HepG2 (cell line): ENCODE data around the gene GRHL1. TPM values are rescaled to one million over a fixed set of nuclear protein-coding genes. Genes with fewer than 3 reads are reported as not detected.
A peak's percentile ranks its signal among the peaks of the same experiment; 100 is the strongest.

ENCODE experiments used
- HOMEZ ChIP-seq: IDR thresholded peaks from 2 replicates; pipeline ENCODE4 v1.6.1; 2016; ENCODE audit warnings: low read depth
- KLF13 ChIP-seq: sonication (generic); formaldehyde crosslinking; IDR thresholded peaks from 2 replicates; pipeline ENCODE4 v1.4.0; 2020; ENCODE audit warnings: mild to moderate bottlenecking, missing genetic modification reagents
- MATR3 ChIP-seq: sonication (generic); formaldehyde crosslinking; IDR thresholded peaks from 2 replicates; pipeline ENCODE4 v1.4.0; 2020; ENCODE audit warnings: missing genetic modification reagents
- NFKB2 ChIP-seq: sonication (generic); formaldehyde crosslinking; IDR thresholded peaks from 2 replicates; pipeline ENCODE4 v1.4.0; 2020; ENCODE audit warnings: missing genetic modification reagents, borderline replicate concordance
- PRDM10 ChIP-seq: sonication (generic); formaldehyde crosslinking; IDR thresholded peaks from 2 replicates; pipeline ENCODE4 v1.4.0; 2020; ENCODE audit warnings: low read depth, missing genetic modification reagents
- RBM22 ChIP-seq: fragments of 200-400 bp; formaldehyde crosslinking; optimal IDR thresholded peaks from 2 replicates; pipeline ENCODE3; 2017; ENCODE audit warnings: mild to moderate bottlenecking, low read length, moderate library complexity
- SNAPC4 ChIP-seq: sonication (generic); formaldehyde crosslinking; IDR thresholded peaks from 2 replicates; pipeline ENCODE4 v1.4.0; 2020; ENCODE audit warnings: mild to moderate bottlenecking, missing genetic modification reagents
- SNRNP70 ChIP-seq: fragments of 200-400 bp; formaldehyde crosslinking; IDR thresholded peaks from 2 replicates; pipeline ENCODE4 v1.6.1; 2017; ENCODE audit warnings: mild to moderate bottlenecking, low read depth, low read length, moderate library complexity
- SRF ChIP-seq: IDR thresholded peaks from 2 replicates; pipeline ENCODE4 v1.6.1; 2011; ENCODE audit warnings: mild to moderate bottlenecking, low read depth, low read length, moderate library complexity
- TCF12 ChIP-seq, 2 experiments: fragments of 450-650 bp in 1 of 2; sonication (generic) in 1 of 2; formaldehyde crosslinking in 1 of 2; IDR thresholded peaks; 2 replicates each; pipeline versions ENCODE4 v1.6.1 to v1.8.0; 2017 to 2022; ENCODE audit warnings: antibody characterized with exemption in 1 of 2, mild to moderate bottlenecking in 1 of 2, missing genetic modification reagents in 1 of 2, moderate library complexity in 1 of 2
- ZBTB10 ChIP-seq: sonication (generic); formaldehyde crosslinking; IDR thresholded peaks from 2 replicates; pipeline ENCODE4 v1.4.0; 2020; ENCODE audit warnings: missing genetic modification reagents, borderline replicate concordance
- ZFP90 ChIP-seq: sonication (generic); formaldehyde crosslinking; IDR thresholded peaks from 2 replicates; pipeline ENCODE4 v1.8.0; 2022; ENCODE audit warnings: missing genetic modification reagents, mild to moderate bottlenecking, inconsistent platforms, borderline replicate concordance
- ZNF841 ChIP-seq: sonication (generic); formaldehyde crosslinking; IDR thresholded peaks from 2 replicates; pipeline ENCODE4 v1.8.1; 2023; ENCODE audit warnings: missing genetic modification reagents, borderline replicate concordance
- polyA plus RNA-seq, 8 experiments: library from polyadenylated mRNA; depleted of rRNA in 3 of 8; stranded (reverse) in 7 of 8; unstranded in 1 of 8; fragments of >200 nt; fragmentation: Illumina TruSeq in 4 of 8; extraction: Trizol in 4 of 8; gene quantifications; 2 replicates each; pipeline versions ENCODE4 v1.2.1 to v1.2.3, GENCODE V29; 2011 to 2016; ENCODE audit warnings: low read depth in 4 of 8, missing spikeins in 1 of 8, mixed read lengths in 1 of 8; ENCODE audit not compliant: insufficient read depth in 1 of 8
- total RNA-seq, 5 experiments: library from RNA; depleted of rRNA; stranded (reverse); fragments of >200 nt; fragmentation: Illumina TruSeq; extraction: Trizol; gene quantifications; 2 replicates each; pipeline ENCODE4 v1.2.3, GENCODE V29; 2016; ENCODE audit warnings: low read depth in 1 of 5

The GRHL1 gene
- total and polyA plus RNA-seq, 2 of the 13 experiments (the other 11 are each of a cell fraction or from before 2014, with no cell fraction given), result 9.3 to 12.0 TPM

GRCh38 chr2:10043906-10044601, 92.6 kb downstream of the GRHL1 start (continued):
- no peak for TF ChIP-seq ZBTB10
- no peak for TF ChIP-seq SNRNP70
- no peak for TF ChIP-seq TCF12 (IDR thresholded peaks at IDR 0.05)
- TF ChIP-seq TCF12 (CRISPR knock-in tag; IDR thresholded peaks at IDR 0.05), result no peak; the same call in 1 of the 2 replicates
- TF ChIP-seq HOMEZ (CRISPR knock-in tag), result no peak
- TF ChIP-seq ZNF841 (CRISPR knock-in tag), result 0 out of 2 replicates have a peak, but pooled peaks have one; percentile 13
- TF ChIP-seq RBM22, result no peak
- no peak for TF ChIP-seq PRDM10
- TF ChIP-seq KLF13, result no peak; the same call in 1 of the 2 replicates
- no peak for TF ChIP-seq MATR3
- no peak for TF ChIP-seq SRF
- no peak for TF ChIP-seq ZFP90
- no peak for TF ChIP-seq SNAPC4 (CRISPR knock-in tag)
- TF ChIP-seq NFKB2 (CRISPR knock-in tag), result no peak
